Common myeloid progenitor, CD34-positive (primary cell): ENCODE measurements around the gene GALNT6.

Experiments used
- CTCF ChIA-PET: fragments of 350-600 bp; sonication (Branson Sonifier 250); formaldehyde crosslinking; loops from one replicate; lab custom pipeline; 2021; ENCODE audit warnings: antibody characterized with exemption; lab: Charles Lee
- POLR2A ChIA-PET: fragments of 350-600 bp; sonication (Branson Sonifier 250); formaldehyde crosslinking; loops from one replicate; lab custom pipeline; 2021; ENCODE audit warnings: antibody characterized with exemption; lab: Charles Lee
- DNase-seq, 3 donors: peaks; one replicate each; pipeline versions ENCODE4 v3.0.0 to v3.0.0-alpha.2; 2013
- H3K27ac ChIP-seq, 2 experiments: 1 replicate in 1 of 2; 2 replicates in 1 of 2; pipeline ENCODE4 v1.7.0; 2013; ENCODE audit warnings: inconsistent platforms in 2 of 2, low read length in 2 of 2, mild to moderate bottlenecking in 2 of 2, low read depth in 1 of 2, moderate library complexity in 1 of 2; ENCODE audit not compliant: severe bottlenecking in 2 of 2, insufficient read depth in 1 of 2, poor library complexity in 1 of 2
- H3K27me3 ChIP-seq, 5 experiments: replicated peaks in 2 of 5; 1 replicate in 3 of 5; 2 replicates in 2 of 5; pipeline versions ENCODE4 v1.6.1 to v1.7.0; 2013; ENCODE audit warnings: low read length in 4 of 5, mild to moderate bottlenecking in 2 of 5, moderate library complexity in 2 of 5, inconsistent platforms in 1 of 5; ENCODE audit not compliant: insufficient read depth in 5 of 5, control insufficient read depth in 4 of 5
- H3K36me3 ChIP-seq, 4 experiments: 1 replicate in 2 of 4; 2 replicates in 2 of 4; pipeline versions ENCODE4 v1.6.1 to v1.7.0; 2013; ENCODE audit warnings: low read length in 3 of 4, control low read depth in 1 of 4, mild to moderate bottlenecking in 1 of 4; ENCODE audit not compliant: control insufficient read depth in 4 of 4, insufficient read depth in 4 of 4
- H3K4me1 ChIP-seq, 4 experiments: 1 replicate in 3 of 4; 2 replicates in 1 of 4; pipeline versions ENCODE4 v1.6.1 to v1.7.1; 2013; ENCODE audit warnings: low read length in 3 of 4, mild to moderate bottlenecking in 3 of 4, control low read depth in 1 of 4, inconsistent platforms in 1 of 4, moderate library complexity in 1 of 4; ENCODE audit not compliant: control insufficient read depth in 4 of 4, insufficient read depth in 4 of 4; ENCODE audit errors: control extremely low read depth in 1 of 4
- H3K4me3 ChIP-seq, 7 experiments: 1 replicate in 4 of 7; 2 replicates in 3 of 7; pipeline versions ENCODE4 v1.5.1 to v1.7.0; 2013; ENCODE audit warnings: mild to moderate bottlenecking in 7 of 7, low read length in 6 of 7, moderate library complexity in 6 of 7, inconsistent platforms in 2 of 7, low read depth in 2 of 7, control low read depth in 1 of 7; ENCODE audit not compliant: insufficient read depth in 4 of 7, control insufficient read depth in 1 of 7; ENCODE audit errors: extremely low read depth in 1 of 7
- H3K9me3 ChIP-seq, 5 experiments: 1 replicate in 4 of 5; 2 replicates in 1 of 5; pipeline versions ENCODE4 v1.6.1 to v1.7.1; 2013; ENCODE audit warnings: low read length in 4 of 5, mild to moderate bottlenecking in 2 of 5, inconsistent platforms in 1 of 5, low read depth in 1 of 5, moderate library complexity in 1 of 5; ENCODE audit not compliant: control insufficient read depth in 4 of 5, insufficient read depth in 2 of 5; ENCODE audit errors: control extremely low read depth in 1 of 5
- WGBS: methylation state at CpG from one replicate; pipeline ENCODE4 v1.1.5; 2013; ENCODE audit not compliant: insufficient coverage; 5-methylcytosine and 5-hydroxymethylcytosine counted together

Gene GALNT6

DNA sequence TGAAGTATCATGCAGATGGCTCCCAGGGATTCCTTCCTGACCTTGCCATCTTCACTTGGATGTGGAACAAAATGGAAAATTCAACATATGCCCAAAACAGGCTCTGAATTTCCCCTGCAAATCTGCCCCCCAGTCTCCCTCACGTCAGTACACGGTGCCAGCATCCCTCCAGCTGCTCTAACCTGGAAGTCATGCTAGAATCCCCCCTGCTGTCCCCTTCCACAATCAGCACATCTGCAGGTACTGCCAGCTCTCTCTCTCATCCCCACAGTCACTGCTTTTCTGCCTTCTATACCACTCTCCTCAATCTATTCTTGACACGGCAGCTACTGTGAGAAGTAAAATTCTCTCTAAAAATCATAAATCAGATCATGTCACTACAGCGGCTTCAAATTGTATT, 21.6 kb downstream of the GALNT6 start:
- peak overlapping the region; percentile 8 to 15 for H3K27ac ChIP-seq
- DNase-seq: peak in 2 of 3 donors; percentile 46 to 63
- peaks cover 0 to 23% (median 15%) of the 10 kb centered on the region in 4 experiments for H3K36me3 ChIP-seq
- H3K4me3 ChIP-seq: peak overlapping the region in 3 of 7 experiments; percentile 42 to 60 (median 44)
- 0% methylated on average over 2 of the region's 4 CpGs for WGBS
- ChIA-PET CTCF (interaction anchor here (0.9 to 4.3 kb wide), 8 partner anchors 10 to 51 kb away, joined by 3 to 27 read pairs (median 5); no protein-coding TSS in a partner anchor), POLR2A (interaction anchor here (0.7 to 2.2 kb wide), 4 partner anchors 14 to 1676 kb away, joined by 3 to 49 read pairs (median 8); partner anchors contain the start of gene GALNT6)
- no peaks in the 10 kb centered on the region for H3K27me3 ChIP-seq
- peaks cover 0 to 2% (median 0%) of the 10 kb centered on the region in 5 experiments for H3K9me3 ChIP-seq
- H3K4me1 ChIP-seq: peaks cover 13 to 56% (median 37%) of the 10 kb centered on the region in 4 experiments

DNA sequence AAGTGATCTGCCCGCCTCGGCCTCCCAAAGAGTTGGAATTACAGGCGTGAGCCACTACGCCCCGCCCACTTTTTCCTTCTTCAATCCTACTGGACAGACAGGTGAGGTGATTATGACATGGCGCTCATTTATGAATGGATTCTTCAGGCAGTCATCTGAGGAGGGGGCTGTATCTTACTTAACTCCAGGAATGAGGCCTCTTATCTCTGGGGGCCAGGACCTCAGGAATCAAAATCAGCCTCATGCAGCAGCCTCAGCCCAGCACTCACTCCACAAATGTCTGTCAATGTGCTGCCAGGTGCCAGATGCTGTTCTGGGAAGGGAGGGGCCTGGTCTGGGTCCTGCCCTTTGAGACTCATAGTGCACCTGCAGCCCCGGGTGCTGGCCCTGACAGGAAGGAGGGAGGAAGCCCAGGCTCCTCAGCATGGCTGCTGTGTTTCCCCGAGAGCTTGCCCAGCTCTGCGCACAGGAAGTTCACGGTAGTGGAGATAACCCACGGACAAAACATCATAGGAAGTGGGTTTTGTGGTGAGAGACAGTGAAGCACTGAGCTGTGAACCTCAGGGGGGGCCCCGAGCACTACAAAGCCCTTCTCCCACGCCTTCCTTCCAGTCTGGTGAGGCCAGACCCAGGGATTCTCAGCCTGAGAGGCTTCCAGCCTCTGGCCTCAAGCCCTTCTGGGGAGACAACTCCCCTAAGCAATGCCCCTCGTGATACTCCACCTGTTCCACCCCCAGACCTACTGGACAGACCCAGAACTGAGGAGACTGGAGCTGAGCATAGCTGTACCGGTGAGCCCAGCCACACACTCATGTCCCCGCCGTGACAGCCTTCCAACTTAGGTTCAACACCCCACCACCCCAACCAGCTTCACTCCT, 22.3 kb downstream of the GALNT6 start:
- peaks cover 13 to 51% (median 36%) of the 10 kb centered on the region in 4 experiments for H3K4me1 ChIP-seq
- H3K27ac ChIP-seq: peak overlapping the region; percentile 8 to 15
- ChIA-PET POLR2A (interaction anchor here (0.7 to 2.2 kb wide), 5 partner anchors 14 to 1676 kb away, joined by 3 to 49 read pairs (median 4); partner anchors contain the start of gene GALNT6), CTCF (interaction anchor here (0.8 to 4.3 kb wide), 9 partner anchors 9 to 52 kb away, joined by 3 to 27 read pairs (median 4); no protein-coding TSS in a partner anchor)
- 6% methylated on average over 8 of the region's 17 CpGs for WGBS
- DNase-seq: peak; percentile 100
- peaks cover 0 to 2% (median 0%) of the 10 kb centered on the region in 5 experiments for H3K9me3 ChIP-seq
- H3K36me3 ChIP-seq: peaks cover 0 to 22% (median 14%) of the 10 kb centered on the region in 4 experiments
- H3K27me3 ChIP-seq: no peaks in the 10 kb centered on the region
- H3K4me3 ChIP-seq: peak overlapping the region in 4 of 7 experiments; percentile 3 to 60 (median 44)

DNA sequence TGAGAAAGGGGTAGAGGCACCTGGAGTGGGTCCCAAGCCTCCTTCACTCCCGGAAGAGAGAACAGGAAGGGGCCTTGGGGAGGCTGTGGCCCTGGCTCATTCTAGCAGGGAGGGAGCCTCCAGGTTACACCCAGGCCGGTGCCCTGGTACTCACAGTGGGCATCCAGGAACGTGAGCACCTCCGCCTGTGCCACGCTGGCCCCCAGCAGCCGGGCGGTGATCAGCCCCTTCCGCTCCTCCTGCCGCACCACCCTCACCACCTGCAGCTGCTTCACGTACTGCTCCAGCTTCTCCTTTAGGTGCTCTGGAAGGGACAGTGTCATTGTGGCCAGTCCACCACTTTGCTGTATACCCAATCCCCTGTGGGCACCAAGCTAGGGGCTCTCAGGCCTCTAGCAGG, 25.9 kb downstream of the GALNT6 start:
- H3K27ac ChIP-seq: no peak overlapping the region
- WGBS: 94% methylated on average over 9 of the region's 10 CpGs
- DNase-seq: no peak
- no peak overlapping the region for H3K4me3 ChIP-seq
- no peaks in the 10 kb centered on the region for H3K9me3 ChIP-seq
- H3K27me3 ChIP-seq: no peaks in the 10 kb centered on the region
- CTCF ChIA-PET: interaction anchor here (1.1 to 3.7 kb wide), 5 partner anchors 12 to 167 kb away, joined by 3 to 25 read pairs (median 7); no protein-coding TSS in a partner anchor
- peaks cover 5 to 29% (median 26%) of the 10 kb centered on the region in 4 experiments for H3K4me1 ChIP-seq
- POLR2A ChIA-PET: interaction anchor here (0.5 kb wide), 1 partner anchor 629 kb away, joined by 3 read pairs; no protein-coding TSS in a partner anchor
- peaks cover under 1 to 31% (median 14%) of the 10 kb centered on the region in 4 experiments for H3K36me3 ChIP-seq

DNA sequence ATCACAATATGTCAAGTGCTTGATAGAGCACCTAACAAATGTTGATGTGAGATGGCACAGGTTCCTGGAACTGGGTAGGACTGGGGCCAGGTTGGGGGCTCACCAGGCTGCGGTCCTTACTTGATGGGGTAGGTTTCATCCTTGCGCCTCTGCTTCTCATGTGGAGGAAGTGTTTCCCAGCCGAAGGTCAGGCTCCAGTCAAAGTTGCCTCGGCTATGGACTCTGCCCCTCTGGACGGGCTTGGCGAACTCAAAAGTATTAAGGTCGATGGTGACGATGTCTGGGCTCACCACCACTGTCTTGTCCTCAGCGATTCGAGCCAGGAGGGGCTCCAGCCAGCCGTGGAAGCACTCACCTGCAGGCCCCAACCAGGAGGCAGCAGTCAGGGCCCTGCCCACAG, 27.2 kb downstream of the GALNT6 start:
- ChIA-PET CTCF (interaction anchor here (0.7 to 3.7 kb wide), 4 partner anchors 10 to 56 kb away, joined by 3 to 25 read pairs (median 5); no protein-coding TSS in a partner anchor), POLR2A (no interaction called here)
- WGBS: 98% methylated on average over 11 of the region's 11 CpGs
- Histone ChIP-seq H3K36me3 (peaks cover 4 to 43% (median 20%) of the 10 kb centered on the region in 4 experiments), H3K4me3 (no peak overlapping the region), H3K27ac (no peak overlapping the region), H3K9me3 (no peaks in the 10 kb centered on the region), H3K27me3 (no peaks in the 10 kb centered on the region), H3K4me1 (peaks cover 3 to 16% (median 15%) of the 10 kb centered on the region in 4 experiments)
- DNase-seq: no peak

DNA sequence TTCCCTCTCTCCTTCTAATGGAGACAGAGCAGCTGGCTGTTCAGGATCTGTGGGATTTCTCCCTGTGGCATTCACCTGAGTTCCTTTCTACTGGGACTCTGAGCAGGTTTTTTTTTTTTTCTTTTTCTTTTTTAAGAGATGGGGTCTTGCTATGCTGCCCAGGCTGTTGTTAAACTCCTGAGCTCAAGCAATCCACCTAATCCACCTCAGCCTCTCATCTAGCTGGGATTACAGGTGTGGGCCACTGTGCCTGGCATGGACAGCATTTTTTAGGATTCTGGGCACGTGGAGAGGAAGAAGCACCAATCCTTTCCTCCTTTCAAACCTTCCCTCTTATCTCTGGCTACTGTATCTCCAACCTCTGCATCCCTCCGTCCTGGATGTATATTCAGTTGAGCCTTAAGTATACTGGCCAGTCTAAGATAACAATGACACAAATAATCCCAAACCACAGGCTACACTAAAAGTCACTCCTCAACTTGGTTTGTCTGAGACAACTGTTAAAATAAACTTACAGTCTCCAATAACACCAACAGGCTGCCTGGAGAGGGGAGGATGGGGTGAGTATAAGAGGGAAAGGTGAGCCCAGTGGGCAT, 28.4 kb downstream of the GALNT6 start:
- Histone ChIP-seq H3K4me3 (no peak overlapping the region), H3K27ac (no peak overlapping the region), H3K27me3 (no peaks in the 10 kb centered on the region), H3K4me1 (peaks cover 0 to 7% (median 5%) of the 10 kb centered on the region in 4 experiments), H3K36me3 (peaks cover 4 to 51% (median 24%) of the 10 kb centered on the region in 4 experiments), H3K9me3 (no peaks in the 10 kb centered on the region)
- whole genome bisulfite sequencing: 92% methylated on average over 2 of the region's 2 CpGs
- ChIA-PET CTCF (interaction anchor here (1.5 to 4.0 kb wide), 3 partner anchors 12 to 32 kb away, joined by 3 to 23 read pairs (median 7); no protein-coding TSS in a partner anchor), POLR2A (no interaction called here)
- no peak for DNase-seq

DNA sequence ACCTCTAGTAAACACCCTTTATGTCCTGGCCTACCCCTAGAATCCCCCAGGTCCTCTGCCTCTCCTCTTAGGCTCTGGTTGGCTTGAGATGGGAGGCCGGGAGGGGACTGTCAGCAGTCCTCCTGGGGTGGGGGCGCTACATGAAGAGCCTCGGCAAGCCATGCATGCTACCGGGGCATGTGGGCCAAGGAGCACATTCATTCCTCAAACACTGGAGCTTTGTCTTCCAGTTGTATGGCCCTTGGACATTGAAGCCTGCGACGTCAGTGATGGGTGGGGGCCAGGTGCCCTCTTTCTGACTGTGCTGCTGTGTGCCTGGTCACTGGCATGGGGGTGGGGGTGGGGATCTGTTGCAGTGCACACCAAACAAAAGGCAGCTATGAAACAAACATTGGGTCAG, 28.9 kb downstream of the GALNT6 start:
- 100% methylated on average over 6 of the region's 6 CpGs for WGBS
- CTCF ChIA-PET: interaction anchor here (1.1 to 4.0 kb wide), 5 partner anchors 12 to 110 kb away, joined by 3 to 23 read pairs (median 3); no protein-coding TSS in a partner anchor
- POLR2A ChIA-PET: no interaction called here
- Histone ChIP-seq H3K4me1 (peaks cover 0 to 3% (median under 1%) of the 10 kb centered on the region in 4 experiments), H3K36me3 (peaks cover 4 to 56% (median 29%) of the 10 kb centered on the region in 4 experiments), H3K9me3 (no peaks in the 10 kb centered on the region), H3K4me3 (no peak overlapping the region), H3K27me3 (no peaks in the 10 kb centered on the region), H3K27ac (no peak overlapping the region)
- DNase-seq: no peak
